Activated CD4-positive, alpha-beta T cell treated with anti-CD3 and anti-CD28 coated beads for 4 hours (primary cell): Measurements from ENCODE around the gene NNT.
"Not testable (repeated sequence)": the region's sequence is repeated elsewhere in the genome, so short reads cannot be mapped to it uniquely, and the experiment has no call there.

Experiments
- DNase-seq, 2 donors: peaks; one replicate each; pipeline ENCODE4 v3.0.0-alpha.2; 2020

The NNT gene

DNA sequence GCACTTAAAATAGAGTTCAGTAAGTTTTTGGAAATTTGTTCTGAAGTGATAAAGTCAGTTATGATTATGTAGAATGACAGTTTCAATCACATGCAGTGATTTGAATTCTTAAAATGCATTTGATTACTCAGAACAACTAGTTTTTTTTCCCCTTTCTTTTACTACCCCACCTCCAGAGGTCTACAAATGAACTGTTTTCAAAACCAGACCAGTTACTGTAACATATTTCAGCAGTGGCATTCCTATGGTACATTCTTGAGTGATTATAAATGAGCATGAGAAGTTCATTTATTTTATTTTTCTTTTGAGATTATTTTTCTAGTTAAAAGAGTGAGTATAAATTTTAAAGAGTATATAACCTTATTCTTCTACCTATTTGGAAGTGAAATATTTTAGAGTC, 71.6 kb downstream of the NNT start:
- DNase-seq: no peak

GRCh38 chr5:43675357-43675756, 72.4 kb downstream of the NNT start:
- no peak for DNase-seq

- DNase-seq: no peak
Measured at GRCh38 chr5:43676083-43676840, 73.3 kb downstream of the NNT start.

- no peak for DNase-seq
Measured at GRCh38 chr5:43677253-43677652, 74.3 kb downstream of the NNT start.

GRCh38 chr5:43679214-43679613, 76.2 kb downstream of the NNT start:
- no peak for DNase-seq

DNA sequence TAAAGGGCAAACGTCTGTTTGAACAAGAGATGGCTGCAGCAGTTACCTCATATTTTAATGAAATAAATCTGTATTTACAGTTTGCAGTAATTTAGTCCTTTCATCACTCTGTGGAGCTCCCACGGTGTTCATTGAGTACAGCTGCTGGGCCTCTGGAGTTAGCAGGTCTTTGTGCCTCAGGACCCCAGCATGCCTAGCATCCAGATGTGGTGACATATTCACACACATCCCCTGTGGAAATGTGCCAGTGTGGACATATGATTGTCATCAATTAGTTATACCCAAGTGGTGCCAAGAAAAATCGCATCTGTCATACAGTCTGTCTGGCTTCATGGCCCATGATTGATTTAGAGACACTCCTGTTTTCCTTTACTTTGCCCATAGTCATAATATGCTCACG, 77.3 kb downstream of the NNT start:
- DNase-seq: no peak

DNA sequence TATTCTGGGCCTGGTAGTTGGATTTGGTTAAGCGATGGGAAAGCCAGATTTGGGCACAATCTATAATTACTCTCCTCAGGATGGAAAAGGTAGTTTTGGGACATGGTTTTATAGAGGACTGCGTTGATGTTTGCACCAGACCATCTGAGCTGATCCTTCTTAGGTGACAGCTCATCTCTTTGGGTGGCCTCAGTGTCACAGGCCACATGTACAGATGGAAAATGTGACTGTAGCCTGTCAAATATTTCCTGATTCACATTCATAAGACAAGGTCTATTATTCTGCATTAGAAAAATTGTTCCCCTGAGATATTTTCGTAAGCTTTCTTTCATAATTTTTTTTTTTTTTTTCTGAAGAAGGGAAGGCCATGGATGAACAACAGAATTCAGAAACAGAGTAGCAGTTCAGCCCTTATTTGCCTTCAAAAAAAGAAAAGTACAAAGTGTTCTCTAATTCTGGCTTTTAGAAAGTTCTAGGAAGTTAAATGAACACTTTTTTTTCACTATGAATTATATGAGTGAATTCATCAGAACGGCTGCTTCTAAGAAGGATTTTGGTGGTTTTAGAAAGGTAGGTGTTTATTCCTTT, 81.0 kb downstream of the NNT start:
- no peak for DNase-seq

DNA sequence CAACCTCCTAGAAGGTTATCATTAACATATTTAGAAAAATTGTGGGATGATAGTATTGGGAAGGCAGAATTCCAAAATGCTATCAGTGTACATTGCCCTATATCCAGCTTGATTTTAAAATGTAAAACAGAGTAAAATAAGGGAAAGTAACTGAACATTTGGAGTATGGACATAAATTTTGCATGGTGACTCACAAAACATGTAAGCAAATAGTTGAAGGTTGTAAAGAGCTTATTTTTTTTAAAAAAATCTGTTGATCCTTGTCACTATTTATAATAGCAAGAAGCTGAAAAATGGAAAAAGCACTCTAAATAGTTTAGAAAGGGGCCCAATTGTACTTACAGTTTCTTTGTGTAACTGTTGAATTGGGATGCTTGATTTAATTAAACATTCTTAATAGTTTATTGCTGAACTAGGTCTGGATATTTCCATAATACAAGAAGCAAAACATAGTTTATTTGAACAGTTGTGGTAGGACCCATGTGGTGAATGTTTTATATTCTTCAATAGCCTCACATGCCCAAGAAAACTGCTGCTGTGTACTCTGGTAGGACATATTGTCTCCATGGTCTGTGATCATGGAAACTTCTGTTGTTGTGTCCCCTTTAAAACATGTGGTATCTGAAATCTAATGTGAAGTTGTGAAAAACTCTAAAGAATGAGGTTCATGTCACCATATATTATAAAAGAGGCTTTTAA, 82.4 kb downstream of the NNT start:
- no peak for DNase-seq

DNA sequence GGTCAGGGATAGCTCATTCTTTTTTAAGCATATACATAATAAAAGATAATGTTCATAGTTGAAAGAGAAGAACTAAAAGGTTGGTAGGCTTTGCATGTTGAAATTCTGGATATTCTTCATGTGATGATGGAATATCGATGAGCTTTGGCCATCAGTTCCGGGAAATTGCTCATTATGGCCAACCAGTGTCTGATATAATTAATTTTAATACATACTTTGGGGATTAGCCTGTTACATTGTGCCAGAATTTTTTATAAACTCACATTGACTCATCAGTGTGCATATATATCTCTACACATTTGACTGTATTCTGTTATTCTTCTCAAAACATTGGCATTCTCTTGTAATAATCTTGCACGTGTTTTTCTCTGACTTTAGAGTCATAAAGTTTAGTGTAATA, 84.3 kb downstream of the NNT start:
- DNase-seq: no peak

DNA sequence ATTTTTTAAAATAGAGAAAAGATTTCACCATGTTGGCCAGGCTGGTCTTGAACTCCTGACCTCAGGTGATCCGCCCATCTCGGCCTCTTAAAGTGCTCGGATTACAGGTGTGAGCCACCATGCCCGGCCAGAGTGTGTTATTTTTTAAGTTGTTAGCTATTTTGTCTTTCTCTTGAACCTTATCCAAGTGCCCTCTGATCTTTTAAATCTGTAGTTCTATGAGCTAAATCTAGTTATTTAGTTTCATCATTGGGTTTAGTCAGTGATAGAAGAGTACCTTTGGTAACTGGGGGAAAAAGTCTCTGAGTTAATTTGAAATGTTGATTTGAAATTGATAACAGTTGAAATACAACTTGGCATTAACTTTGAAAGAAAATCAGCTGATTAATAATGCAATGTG, 88.3 kb downstream of the NNT start:
- DNase-seq: no peak

GRCh38 chr5:43691893-43692292, 88.9 kb downstream of the NNT start:
- no peak for DNase-seq

DNA sequence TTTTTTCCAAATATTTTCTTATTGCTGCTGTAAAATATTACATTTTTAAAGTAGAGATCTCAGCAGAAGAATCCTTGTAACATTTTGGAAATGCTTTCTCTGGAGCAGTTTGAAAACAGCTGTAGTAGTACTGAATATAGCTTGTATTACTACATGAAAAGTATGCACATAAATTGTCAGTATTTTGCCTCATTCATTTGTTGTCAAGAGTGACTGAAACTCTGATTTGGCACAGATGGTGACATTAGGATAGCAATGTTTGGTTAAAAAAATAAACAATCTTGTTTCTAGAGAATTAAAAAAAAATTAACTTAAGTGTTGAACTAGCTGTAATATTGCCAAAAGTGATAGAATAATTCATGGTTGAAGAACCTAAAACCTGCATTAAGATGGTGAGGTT, 90.4 kb downstream of the NNT start:
- DNase-seq: no peak

GRCh38 chr5:43694027-43694426, 91.0 kb downstream of the NNT start:
- DNase-seq: no peak

DNA sequence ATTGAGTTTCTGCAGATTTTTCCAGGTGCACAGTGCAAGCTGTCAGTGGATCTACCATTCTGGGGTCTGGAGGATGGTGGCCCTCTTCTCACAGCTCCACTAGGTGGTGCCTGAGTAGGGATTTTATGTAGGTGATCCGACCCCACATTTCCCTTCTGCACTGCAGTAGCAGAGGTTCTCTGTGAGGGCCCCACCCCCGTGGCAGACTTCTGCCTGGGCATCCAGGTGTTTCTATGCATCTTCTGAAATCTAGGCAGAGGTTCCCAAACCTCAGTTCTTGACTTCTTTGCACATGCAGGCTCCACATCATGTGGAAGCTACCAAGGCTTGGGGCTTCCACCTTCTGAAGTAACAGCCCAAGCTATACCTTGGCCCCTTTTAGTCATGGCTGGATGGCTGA, 93.5 kb downstream of the NNT start:
- not testable (repeated sequence) for DNase-seq

DNA sequence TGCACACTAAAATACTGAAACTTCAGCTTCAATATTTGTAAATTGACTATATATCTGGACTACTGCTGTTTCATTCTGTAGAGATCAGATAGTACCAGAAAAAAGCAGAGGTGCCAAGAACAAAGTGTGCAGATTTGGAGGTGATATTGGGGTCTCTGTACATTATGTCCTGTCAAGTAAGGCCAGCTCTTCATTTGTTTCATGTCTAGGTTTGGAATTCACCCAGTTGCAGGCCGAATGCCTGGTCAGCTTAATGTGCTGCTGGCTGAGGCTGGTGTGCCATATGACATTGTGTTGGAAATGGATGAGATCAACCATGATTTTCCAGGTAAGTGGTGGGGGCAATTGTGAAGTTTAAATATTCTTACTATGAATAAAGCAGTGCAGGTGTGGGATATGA, 96.9 kb downstream of the NNT start:
- no peak for DNase-seq

DNA sequence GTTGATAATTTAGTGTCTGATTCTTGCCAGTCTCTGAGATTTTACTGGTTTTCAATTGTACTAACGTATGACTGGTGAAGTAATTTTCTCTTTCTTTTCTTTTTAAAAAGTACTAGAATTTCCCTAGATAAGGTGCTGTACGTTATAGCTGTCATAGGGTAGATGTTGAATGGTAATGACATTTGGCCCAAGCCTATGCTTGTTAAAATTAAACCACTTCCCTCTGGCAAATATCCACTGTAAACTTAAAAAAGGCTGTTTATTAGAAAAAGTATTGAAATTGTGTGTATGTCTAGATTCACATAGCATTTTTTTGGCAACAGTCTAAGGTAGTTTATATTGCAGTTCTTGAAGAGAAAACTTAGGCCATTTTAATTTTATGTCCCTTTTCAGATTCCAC, 97.6 kb downstream of the NNT start:
- no peak for DNase-seq

GRCh38 chr5:43701227-43701626, 98.2 kb downstream of the NNT start:
- no peak for DNase-seq

- no peak for DNase-seq
Measured at GRCh38 chr5:43702293-43702692, 99.3 kb downstream of the NNT start.

DNA sequence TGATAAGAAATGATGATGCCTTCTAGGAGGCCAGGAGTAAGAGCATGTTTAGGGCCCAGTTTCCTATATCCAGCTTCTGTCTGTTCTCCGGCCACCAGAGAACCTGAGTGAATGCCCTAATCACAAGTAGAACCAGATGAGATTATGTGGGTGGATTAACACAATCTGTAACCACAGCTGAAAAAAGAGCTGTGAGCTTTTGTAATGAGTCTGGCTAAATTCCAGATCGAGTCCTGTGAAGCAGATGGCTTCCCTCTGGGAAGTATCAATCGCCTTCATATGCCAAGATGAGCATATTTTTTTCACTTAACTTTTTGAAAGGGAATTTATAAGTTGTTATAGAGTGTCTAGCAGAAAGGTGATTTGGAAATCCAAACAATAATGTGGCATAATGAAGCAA, 99.8 kb downstream of the NNT start:
- DNase-seq: no peak

- no peak for DNase-seq
Measured at GRCh38 chr5:43704243-43704642, 101.3 kb downstream of the NNT start.

DNA sequence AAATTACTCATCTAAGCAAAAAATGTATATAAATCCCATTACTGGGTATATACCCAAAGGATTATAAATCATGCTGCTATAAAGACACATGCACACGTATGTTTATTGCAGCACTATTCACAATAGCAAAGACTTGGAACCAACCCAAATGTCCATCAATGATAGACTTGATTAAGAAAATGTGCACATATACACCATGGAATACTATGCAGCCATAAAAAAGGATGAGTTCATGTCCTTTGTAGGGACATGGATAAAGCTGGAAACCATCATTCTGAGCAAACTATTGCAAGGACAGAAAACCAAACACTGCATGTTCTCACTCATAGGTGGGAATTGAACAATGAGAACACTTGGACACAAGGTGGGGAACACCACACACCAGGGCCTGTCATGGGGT, 103.6 kb downstream of the NNT start:
- not testable (repeated sequence) for DNase-seq

DNA sequence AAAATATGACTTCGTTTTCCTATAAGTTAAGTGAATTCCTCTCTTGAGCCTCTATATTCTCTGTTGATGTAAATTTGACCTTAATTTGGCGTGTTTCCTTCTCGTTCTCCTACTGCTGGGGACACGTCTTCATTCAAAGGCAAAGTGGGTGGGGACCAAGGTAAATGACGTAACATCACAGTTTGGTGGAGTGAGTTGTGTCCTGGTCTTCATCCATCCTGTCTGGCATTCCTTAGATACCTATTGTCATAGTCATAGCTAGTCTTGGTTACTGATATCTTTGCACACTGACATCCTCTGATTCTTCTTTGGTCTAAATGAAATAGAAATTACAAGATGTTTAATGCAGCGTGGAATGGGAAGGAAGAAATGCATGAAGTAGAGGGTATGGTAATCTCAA, 108.5 kb downstream of the NNT start:
- no peak for DNase-seq

- no peak for DNase-seq
Measured at GRCh38 chr5:43712081-43712480, 109.1 kb downstream of the NNT start.

DNA sequence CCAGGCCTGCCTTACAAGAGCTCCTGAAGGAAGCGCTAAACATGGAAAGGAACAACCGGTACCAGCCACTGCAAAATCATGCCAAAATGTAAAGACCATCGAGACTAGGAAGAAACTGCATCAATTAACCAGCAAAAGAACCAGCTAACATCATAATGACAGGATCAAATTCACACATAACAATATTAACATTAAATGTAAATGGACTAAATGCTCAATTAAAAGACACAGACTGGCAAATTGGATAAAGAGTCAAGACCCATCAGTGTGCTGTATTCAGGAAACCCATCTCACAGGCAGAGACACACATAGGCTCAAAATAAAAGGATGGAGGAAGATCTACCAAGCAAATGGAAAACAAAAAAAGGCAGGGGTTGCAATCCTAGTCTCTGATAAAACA, 116.8 kb downstream of the NNT start:
- not testable (repeated sequence) for DNase-seq
